ENCODE results near the gene TMEM26.

The TMEM26 gene

DNA sequence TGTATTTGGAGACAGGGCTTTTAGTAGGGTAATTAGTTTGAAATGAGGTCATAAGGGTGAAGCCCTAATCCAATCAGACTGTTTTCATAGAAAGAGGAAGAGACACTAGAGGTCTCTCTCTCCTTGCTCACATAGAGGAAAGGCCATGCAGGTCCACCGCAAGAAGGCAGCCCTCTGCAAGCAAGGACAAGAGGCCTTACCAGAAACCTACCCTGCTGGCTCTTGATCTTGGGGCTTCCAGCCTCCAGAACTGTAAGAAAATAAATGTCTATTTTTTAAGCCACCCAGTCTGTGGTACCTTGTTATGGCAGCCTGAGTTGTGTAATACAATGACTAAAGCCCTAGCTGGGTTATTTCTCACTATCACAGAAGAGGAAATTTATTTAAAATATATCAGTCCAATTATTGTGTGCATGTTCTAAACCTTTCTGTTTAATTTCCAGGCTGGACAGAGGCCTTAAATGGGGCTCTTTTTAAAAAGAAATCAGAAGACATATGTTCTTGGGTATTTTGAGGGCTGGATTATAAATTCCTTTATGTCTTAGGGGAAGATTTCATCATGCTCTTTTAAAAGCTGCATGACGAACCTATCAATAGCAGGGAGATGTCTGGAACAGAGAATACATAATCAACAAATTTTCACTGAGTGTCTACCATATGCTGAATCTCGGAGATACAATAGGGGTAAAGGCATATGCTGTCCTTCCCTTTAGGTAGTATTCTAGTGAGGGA is 12.9 kb upstream of the TMEM26 start:
- ATAC-seq, result no peak
- TF ChIP-seq PPARA (CRISPR knock-in tag; IDR thresholded peaks at IDR 0.05; ENCODE audit: borderline replicate concordance) (no peak), ISL1 (CRISPR knock-in tag; IDR thresholded peaks at IDR 0.05) (no peak), TCF4 (CRISPR knock-in tag; IDR thresholded peaks at IDR 0.05; ENCODE audit: borderline replicate concordance) (no peak), ZC3H10 (CRISPR knock-in tag; IDR thresholded peaks at IDR 0.05) (no peak), RARB (CRISPR knock-in tag; IDR thresholded peaks at IDR 0.05) (no peak), GLIS3 (CRISPR knock-in tag; IDR thresholded peaks at IDR 0.05) (no peak), ESRRG (CRISPR knock-in tag; IDR thresholded peaks at IDR 0.05) (no peak), CSDC2 (CRISPR knock-in tag; IDR thresholded peaks at IDR 0.05) (no peak), ARNTL (CRISPR knock-in tag; IDR thresholded peaks at IDR 0.05; ENCODE audit: borderline replicate concordance, low read depth) (no peak), ZFP3 (CRISPR knock-in tag; IDR thresholded peaks at IDR 0.05) (no peak), BACH2 (CRISPR knock-in tag; IDR thresholded peaks at IDR 0.05; ENCODE audit: borderline replicate concordance) (no peak), ZNF8 (CRISPR knock-in tag; IDR thresholded peaks at IDR 0.05) (no peak)
- TF ChIP-seq, protein P1, sequence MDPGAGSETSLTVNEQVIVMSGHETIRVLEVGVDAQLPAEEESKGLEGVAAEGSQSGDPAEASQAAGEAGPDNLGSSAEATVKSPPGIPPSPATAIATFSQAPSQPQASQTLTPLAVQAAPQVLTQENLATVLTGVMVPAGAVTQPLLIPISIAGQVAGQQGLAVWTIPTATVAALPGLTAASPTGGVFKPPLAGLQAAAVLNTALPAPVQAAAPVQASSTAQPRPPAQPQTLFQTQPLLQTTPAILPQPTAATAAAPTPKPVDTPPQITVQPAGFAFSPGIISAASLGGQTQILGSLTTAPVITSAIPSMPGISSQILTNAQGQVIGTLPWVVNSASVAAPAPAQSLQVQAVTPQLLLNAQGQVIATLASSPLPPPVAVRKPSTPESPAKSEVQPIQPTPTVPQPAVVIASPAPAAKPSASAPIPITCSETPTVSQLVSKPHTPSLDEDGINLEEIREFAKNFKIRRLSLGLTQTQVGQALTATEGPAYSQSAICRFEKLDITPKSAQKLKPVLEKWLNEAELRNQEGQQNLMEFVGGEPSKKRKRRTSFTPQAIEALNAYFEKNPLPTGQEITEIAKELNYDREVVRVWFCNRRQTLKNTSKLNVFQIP (CRISPR knock-in tag; IDR thresholded peaks at IDR 0.05; ENCODE audit: borderline replicate concordance, low read depth), result no peak
- TF ChIP-seq, protein P2, sequence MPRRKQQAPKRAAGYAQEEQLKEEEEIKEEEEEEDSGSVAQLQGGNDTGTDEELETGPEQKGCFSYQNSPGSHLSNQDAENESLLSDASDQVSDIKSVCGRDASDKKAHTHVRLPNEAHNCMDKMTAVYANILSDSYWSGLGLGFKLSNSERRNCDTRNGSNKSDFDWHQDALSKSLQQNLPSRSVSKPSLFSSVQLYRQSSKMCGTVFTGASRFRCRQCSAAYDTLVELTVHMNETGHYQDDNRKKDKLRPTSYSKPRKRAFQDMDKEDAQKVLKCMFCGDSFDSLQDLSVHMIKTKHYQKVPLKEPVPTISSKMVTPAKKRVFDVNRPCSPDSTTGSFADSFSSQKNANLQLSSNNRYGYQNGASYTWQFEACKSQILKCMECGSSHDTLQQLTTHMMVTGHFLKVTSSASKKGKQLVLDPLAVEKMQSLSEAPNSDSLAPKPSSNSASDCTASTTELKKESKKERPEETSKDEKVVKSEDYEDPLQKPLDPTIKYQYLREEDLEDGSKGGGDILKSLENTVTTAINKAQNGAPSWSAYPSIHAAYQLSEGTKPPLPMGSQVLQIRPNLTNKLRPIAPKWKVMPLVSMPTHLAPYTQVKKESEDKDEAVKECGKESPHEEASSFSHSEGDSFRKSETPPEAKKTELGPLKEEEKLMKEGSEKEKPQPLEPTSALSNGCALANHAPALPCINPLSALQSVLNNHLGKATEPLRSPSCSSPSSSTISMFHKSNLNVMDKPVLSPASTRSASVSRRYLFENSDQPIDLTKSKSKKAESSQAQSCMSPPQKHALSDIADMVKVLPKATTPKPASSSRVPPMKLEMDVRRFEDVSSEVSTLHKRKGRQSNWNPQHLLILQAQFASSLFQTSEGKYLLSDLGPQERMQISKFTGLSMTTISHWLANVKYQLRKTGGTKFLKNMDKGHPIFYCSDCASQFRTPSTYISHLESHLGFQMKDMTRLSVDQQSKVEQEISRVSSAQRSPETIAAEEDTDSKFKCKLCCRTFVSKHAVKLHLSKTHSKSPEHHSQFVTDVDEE (CRISPR knock-in tag; IDR thresholded peaks at IDR 0.05), result no peak
- TF ChIP-seq, protein P3, sequence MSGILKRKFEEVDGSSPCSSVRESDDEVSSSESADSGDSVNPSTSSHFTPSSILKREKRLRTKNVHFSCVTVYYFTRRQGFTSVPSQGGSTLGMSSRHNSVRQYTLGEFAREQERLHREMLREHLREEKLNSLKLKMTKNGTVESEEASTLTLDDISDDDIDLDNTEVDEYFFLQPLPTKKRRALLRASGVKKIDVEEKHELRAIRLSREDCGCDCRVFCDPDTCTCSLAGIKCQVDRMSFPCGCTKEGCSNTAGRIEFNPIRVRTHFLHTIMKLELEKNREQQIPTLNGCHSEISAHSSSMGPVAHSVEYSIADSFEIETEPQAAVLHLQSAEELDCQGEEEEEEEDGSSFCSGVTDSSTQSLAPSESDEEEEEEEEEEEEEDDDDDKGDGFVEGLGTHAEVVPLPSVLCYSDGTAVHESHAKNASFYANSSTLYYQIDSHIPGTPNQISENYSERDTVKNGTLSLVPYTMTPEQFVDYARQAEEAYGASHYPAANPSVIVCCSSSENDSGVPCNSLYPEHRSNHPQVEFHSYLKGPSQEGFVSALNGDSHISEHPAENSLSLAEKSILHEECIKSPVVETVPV (CRISPR knock-in tag; IDR thresholded peaks at IDR 0.05), result no peak
- TF ChIP-seq, protein P4, sequence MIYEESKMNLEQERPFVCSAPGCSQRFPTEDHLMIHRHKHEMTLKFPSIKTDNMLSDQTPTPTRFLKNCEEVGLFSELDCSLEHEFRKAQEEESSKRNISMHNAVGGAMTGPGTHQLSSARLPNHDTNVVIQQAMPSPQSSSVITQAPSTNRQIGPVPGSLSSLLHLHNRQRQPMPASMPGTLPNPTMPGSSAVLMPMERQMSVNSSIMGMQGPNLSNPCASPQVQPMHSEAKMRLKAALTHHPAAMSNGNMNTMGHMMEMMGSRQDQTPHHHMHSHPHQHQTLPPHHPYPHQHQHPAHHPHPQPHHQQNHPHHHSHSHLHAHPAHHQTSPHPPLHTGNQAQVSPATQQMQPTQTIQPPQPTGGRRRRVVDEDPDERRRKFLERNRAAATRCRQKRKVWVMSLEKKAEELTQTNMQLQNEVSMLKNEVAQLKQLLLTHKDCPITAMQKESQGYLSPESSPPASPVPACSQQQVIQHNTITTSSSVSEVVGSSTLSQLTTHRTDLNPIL (CRISPR knock-in tag; IDR thresholded peaks at IDR 0.05; ENCODE audit: low read depth), result no peak

DNA sequence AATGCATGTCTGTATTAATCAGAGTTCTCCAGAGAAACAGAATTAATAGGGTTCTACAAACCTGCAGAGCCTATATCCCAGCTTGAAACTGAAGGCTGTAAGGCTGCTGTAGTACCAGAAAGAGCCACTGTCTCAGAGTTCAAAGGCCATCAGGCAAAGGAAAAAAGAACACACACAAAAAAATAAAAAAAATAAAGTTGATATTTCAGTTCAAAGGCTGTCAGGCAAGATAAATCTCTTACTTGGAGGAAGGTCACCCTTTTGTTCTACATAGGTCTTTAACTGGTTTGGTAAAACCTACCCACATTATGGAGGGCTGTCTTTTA is 12.0 kb upstream of the TMEM26 start:
- ATAC-seq, result peak; percentile 12; the same call in 1 of the 3 replicates
- TF ChIP-seq SNAI2 (CRISPR knock-in tag; IDR thresholded peaks at IDR 0.05), result no peak

DNA sequence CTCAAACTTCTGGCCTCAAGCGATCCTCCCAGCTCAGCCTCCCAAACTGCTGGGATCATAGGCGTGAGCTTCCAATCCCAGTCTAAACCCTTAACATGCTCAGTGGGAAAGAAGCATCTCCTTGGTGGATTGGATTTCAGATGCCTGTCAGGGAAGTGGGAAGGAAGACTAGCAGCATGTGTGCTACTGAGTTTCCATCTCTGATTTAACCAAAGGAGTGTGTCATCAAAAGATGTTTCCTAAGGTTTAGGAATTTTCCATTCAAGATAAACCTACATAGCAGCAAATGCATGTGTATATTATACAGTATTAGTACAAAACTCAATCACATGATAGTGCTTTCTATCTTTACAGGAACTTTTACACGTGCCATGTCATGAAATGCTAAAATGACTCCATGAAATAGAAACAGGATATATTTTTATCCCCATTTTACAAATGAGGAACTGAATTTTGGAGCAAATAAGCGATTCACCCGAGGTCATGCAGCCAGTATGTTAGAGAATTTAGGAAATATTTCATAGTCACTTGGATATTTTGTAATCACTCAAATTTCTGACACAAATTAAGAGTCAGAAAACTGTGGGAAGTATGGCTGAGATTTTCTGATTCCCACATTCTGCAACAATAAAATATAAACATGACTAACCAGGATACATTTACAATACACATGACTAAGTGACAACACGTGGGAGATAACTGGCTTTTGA is 11.4 kb upstream of the TMEM26 start:
- ATAC-seq, result no peak

More for the DNA sequence above, 11.4 kb upstream of the TMEM26 start:
- no peak for TF ChIP-seq ZFP3 (CRISPR knock-in tag; IDR thresholded peaks at IDR 0.05)
- TF ChIP-seq, protein P5, sequence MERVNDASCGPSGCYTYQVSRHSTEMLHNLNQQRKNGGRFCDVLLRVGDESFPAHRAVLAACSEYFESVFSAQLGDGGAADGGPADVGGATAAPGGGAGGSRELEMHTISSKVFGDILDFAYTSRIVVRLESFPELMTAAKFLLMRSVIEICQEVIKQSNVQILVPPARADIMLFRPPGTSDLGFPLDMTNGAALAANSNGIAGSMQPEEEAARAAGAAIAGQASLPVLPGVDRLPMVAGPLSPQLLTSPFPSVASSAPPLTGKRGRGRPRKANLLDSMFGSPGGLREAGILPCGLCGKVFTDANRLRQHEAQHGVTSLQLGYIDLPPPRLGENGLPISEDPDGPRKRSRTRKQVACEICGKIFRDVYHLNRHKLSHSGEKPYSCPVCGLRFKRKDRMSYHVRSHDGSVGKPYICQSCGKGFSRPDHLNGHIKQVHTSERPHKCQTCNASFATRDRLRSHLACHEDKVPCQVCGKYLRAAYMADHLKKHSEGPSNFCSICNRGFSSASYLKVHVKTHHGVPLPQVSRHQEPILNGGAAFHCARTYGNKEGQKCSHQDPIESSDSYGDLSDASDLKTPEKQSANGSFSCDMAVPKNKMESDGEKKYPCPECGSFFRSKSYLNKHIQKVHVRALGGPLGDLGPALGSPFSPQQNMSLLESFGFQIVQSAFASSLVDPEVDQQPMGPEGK (CRISPR knock-in tag; IDR thresholded peaks at IDR 0.05; ENCODE audit: borderline replicate concordance), result no peak
- no peak for TF ChIP-seq ZNF565 (CRISPR knock-in tag; conservative IDR thresholded peaks at IDR 0.05; ENCODE audit: low read depth)
- no peak for TF ChIP-seq PPARA (CRISPR knock-in tag; IDR thresholded peaks at IDR 0.05; ENCODE audit: borderline replicate concordance)
- 0 out of 2 replicates have a peak, but pooled peaks have one; percentile 73 for TF ChIP-seq ZC3H10 (CRISPR knock-in tag; IDR thresholded peaks at IDR 0.05)
- no peak for TF ChIP-seq SNAI2 (CRISPR knock-in tag; IDR thresholded peaks at IDR 0.05)
- TF ChIP-seq ISL1 (CRISPR knock-in tag; IDR thresholded peaks at IDR 0.05), result peak; percentile 42; the same call in 1 of the 2 replicates
